HepG2 (cell line): ENCODE results near the gene RCOR3. TPM values are rescaled to one million over a fixed set of nuclear protein-coding genes. Genes with fewer than 3 reads are reported as not detected.

Experiments used
- CEBPB ChIP-seq: IDR thresholded peaks from 2 replicates; pipeline ENCODE4 v1.6.1; 2011; ENCODE audit warnings: low read depth, low read length, improper control_type of control experiment, borderline replicate concordance
- ELF3 ChIP-seq: IDR thresholded peaks from 2 replicates; pipeline ENCODE4 v1.6.1; 2016; ENCODE audit warnings: missing genetic modification reagents, missing compliant biosample characterization
- ETV6 ChIP-seq: sonication (generic); formaldehyde crosslinking; conservative IDR thresholded peaks from 2 replicates; pipeline ENCODE4 v1.4.0; 2020; ENCODE audit warnings: missing genetic modification reagents
- GATA4 ChIP-seq: sonication (generic); IDR thresholded peaks from 2 replicates; pipeline ENCODE4 v1.6.1; 2016; ENCODE audit warnings: antibody characterized with exemption, low read depth, borderline replicate concordance
- ISL2 ChIP-seq: sonication (generic); formaldehyde crosslinking; IDR thresholded peaks from 2 replicates; pipeline ENCODE4 v1.5.0; 2020; ENCODE audit warnings: missing genetic modification reagents
- KDM3A ChIP-seq: IDR thresholded peaks from 2 replicates; pipeline ENCODE4 v1.6.1; 2018; ENCODE audit warnings: low read depth, missing compliant biosample characterization
- MAZ ChIP-seq, 2 experiments: sonication (generic) in 1 of 2; formaldehyde crosslinking in 1 of 2; IDR thresholded peaks; 2 replicates each; pipeline versions ENCODE4 v1.5.0 to v1.6.1; 2012 to 2020; ENCODE audit warnings: low read depth in 2 of 2, mild to moderate bottlenecking in 2 of 2, borderline replicate concordance in 1 of 2, improper control_type of control experiment in 1 of 2, low read length in 1 of 2, missing genetic modification reagents in 1 of 2, moderate library complexity in 1 of 2
- NFYB ChIP-seq: sonication (generic); formaldehyde crosslinking; IDR thresholded peaks from 2 replicates; pipeline ENCODE4 v1.4.0; 2020; ENCODE audit warnings: missing genetic modification reagents
- NKX3-1 ChIP-seq: sonication (generic); formaldehyde crosslinking; IDR thresholded peaks from 2 replicates; pipeline ENCODE4 v1.5.0; 2020; ENCODE audit warnings: missing genetic modification reagents
- SIX1 ChIP-seq: sonication (generic); formaldehyde crosslinking; IDR thresholded peaks from 2 replicates; pipeline ENCODE4 v1.4.0; 2020; ENCODE audit warnings: missing genetic modification reagents, borderline replicate concordance
- SNRNP70 ChIP-seq: fragments of 200-400 bp; formaldehyde crosslinking; IDR thresholded peaks from 2 replicates; pipeline ENCODE4 v1.6.1; 2017; ENCODE audit warnings: mild to moderate bottlenecking, low read depth, low read length, moderate library complexity
- SP2 ChIP-seq: sonication (generic); formaldehyde crosslinking; IDR thresholded peaks from 2 replicates; pipeline ENCODE4 v1.5.1; 2020; ENCODE audit warnings: mild to moderate bottlenecking, missing genetic modification reagents
- ZNF644 ChIP-seq: IDR thresholded peaks from 2 replicates; pipeline ENCODE4 v1.6.1; 2016; ENCODE audit warnings: low read depth
- ZNF678 ChIP-seq: sonication (generic); formaldehyde crosslinking; IDR thresholded peaks from 2 replicates; pipeline ENCODE4 v1.4.0; 2020; ENCODE audit warnings: mild to moderate bottlenecking, missing genetic modification reagents
- ZNF792 ChIP-seq: IDR thresholded peaks from 2 replicates; pipeline ENCODE4 v1.6.1; 2016
- polyA plus RNA-seq, 8 experiments: library from polyadenylated mRNA; depleted of rRNA in 3 of 8; stranded (reverse) in 7 of 8; unstranded in 1 of 8; fragments of >200 nt; fragmentation: Illumina TruSeq in 4 of 8; extraction: Trizol in 4 of 8; gene quantifications; 2 replicates each; pipeline versions ENCODE4 v1.2.1 to v1.2.3, GENCODE V29; 2011 to 2016; ENCODE audit warnings: low read depth in 4 of 8, missing spikeins in 1 of 8, mixed read lengths in 1 of 8; ENCODE audit not compliant: insufficient read depth in 1 of 8
- total RNA-seq, 5 experiments: library from RNA; depleted of rRNA; stranded (reverse); fragments of >200 nt; fragmentation: Illumina TruSeq; extraction: Trizol; gene quantifications; 2 replicates each; pipeline ENCODE4 v1.2.3, GENCODE V29; 2016; ENCODE audit warnings: low read depth in 1 of 5
- TF ChIP-seq, protein P1 (sequence below): sonication (generic); formaldehyde crosslinking; IDR thresholded peaks from 2 replicates; pipeline ENCODE4 v1.4.0; 2020; ENCODE audit warnings: missing genetic modification reagents, borderline replicate concordance
- TF ChIP-seq, protein P2 (sequence below): sonication (generic); formaldehyde crosslinking; IDR thresholded peaks from 2 replicates; pipeline ENCODE4 v1.4.0; 2020; ENCODE audit warnings: mild to moderate bottlenecking, missing genetic modification reagents
- TF ChIP-seq, protein P3 (sequence below): sonication (generic); formaldehyde crosslinking; IDR thresholded peaks from 2 replicates; pipeline ENCODE4 v1.4.0; 2020; ENCODE audit warnings: missing genetic modification reagents

Gene RCOR3
- total and polyA plus RNA-seq, 2 of the 13 experiments (the other 11 are each of a cell fraction or from before 2014, with no cell fraction given): 16.8 to 31.6 TPM

DNA sequence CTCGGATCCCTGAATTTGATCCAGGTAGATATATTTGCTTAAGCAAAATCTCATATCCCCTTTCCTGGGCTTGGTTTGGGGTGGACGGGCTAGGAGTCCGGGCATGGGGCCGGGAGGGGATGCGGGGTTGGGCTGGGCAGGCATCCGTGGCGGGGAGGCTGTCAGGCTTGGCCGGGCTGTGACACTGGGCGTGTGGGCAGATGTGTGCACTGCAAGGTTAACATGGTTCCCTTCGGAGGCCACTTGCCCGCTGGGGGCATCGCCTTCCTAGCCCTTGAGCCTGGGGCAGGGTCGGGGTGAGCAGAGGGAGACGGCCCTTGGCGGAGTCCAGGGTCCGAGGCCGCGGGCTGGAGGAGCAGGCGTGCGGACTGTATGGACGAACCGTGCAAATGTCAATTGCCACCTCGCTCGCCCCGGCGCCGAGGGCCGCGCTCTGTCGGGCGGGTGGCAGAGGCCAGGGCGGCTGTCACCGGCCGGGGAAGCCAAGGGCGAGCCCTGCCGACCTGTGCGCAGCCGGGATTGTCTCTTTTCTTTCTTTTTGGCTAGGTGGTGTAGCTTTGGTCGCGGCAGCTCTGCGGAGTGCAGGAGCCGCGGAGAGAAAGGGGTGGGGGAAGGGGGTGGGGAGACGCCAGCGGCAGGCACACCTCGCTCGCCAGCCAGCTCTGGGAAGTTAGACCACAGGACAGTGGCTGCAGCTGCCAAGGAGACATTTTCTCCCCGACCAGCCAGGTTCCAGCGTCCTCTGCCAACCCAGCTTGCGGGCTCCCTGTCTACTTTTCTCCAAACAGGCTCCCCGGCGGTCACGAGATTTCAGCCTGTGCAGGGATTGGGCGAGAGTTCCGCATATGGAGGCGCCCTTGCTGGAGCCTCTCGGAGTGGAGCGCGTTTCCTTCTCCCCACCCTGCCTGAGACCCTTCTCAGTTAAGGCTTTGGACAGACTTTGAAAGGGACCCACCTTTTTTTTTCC lies 1.3 kb downstream of the RCOR3 start (continued):
- TF ChIP-seq, protein P1, sequence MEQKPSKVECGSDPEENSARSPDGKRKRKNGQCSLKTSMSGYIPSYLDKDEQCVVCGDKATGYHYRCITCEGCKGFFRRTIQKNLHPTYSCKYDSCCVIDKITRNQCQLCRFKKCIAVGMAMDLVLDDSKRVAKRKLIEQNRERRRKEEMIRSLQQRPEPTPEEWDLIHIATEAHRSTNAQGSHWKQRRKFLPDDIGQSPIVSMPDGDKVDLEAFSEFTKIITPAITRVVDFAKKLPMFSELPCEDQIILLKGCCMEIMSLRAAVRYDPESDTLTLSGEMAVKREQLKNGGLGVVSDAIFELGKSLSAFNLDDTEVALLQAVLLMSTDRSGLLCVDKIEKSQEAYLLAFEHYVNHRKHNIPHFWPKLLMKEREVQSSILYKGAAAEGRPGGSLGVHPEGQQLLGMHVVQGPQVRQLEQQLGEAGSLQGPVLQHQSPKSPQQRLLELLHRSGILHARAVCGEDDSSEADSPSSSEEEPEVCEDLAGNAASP: 0 out of 2 replicates have a peak, but pooled peaks have one; percentile 25
- TF ChIP-seq, protein P2, sequence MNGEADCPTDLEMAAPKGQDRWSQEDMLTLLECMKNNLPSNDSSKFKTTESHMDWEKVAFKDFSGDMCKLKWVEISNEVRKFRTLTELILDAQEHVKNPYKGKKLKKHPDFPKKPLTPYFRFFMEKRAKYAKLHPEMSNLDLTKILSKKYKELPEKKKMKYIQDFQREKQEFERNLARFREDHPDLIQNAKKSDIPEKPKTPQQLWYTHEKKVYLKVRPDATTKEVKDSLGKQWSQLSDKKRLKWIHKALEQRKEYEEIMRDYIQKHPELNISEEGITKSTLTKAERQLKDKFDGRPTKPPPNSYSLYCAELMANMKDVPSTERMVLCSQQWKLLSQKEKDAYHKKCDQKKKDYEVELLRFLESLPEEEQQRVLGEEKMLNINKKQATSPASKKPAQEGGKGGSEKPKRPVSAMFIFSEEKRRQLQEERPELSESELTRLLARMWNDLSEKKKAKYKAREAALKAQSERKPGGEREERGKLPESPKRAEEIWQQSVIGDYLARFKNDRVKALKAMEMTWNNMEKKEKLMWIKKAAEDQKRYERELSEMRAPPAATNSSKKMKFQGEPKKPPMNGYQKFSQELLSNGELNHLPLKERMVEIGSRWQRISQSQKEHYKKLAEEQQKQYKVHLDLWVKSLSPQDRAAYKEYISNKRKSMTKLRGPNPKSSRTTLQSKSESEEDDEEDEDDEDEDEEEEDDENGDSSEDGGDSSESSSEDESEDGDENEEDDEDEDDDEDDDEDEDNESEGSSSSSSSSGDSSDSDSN (CRISPR knock-in tag): peak; percentile 80
- no peak for TF ChIP-seq CEBPB
- TF ChIP-seq ZNF792 (CRISPR knock-in tag): peak; percentile 48; the same call in 1 of the 2 replicates
- TF ChIP-seq NFYB: peak; percentile 65
- peak; percentile 45; the same call in 1 of the 2 replicates for TF ChIP-seq SP2 (CRISPR knock-in tag)
- peak; percentile 14; the same call in 1 of the 2 replicates for TF ChIP-seq ELF3
- TF ChIP-seq NKX3-1: 0 out of 2 replicates have a peak, but pooled peaks have one; percentile 30
- TF ChIP-seq MAZ (IDR thresholded peaks at IDR 0.05; ENCODE audit: borderline replicate concordance, low read depth, low read length): no peak
- 0 out of 2 replicates have a peak, but pooled peaks have one; percentile 17 for TF ChIP-seq MAZ (CRISPR knock-in tag; IDR thresholded peaks at IDR 0.05; ENCODE audit: low read depth)
- 0 out of 2 replicates have a peak, but pooled peaks have one; percentile 9 for TF ChIP-seq KDM3A (CRISPR knock-in tag)
- TF ChIP-seq ETV6 (CRISPR knock-in tag): no peak
- 0 out of 2 replicates have a peak, but pooled peaks have one; percentile 16 for TF ChIP-seq ZNF644 (CRISPR knock-in tag)
- TF ChIP-seq SIX1 (CRISPR knock-in tag): no peak
- TF ChIP-seq GATA4: no peak
- TF ChIP-seq ISL2 (CRISPR knock-in tag): 0 out of 2 replicates have a peak, but pooled peaks have one; percentile 17
- TF ChIP-seq, protein P3, sequence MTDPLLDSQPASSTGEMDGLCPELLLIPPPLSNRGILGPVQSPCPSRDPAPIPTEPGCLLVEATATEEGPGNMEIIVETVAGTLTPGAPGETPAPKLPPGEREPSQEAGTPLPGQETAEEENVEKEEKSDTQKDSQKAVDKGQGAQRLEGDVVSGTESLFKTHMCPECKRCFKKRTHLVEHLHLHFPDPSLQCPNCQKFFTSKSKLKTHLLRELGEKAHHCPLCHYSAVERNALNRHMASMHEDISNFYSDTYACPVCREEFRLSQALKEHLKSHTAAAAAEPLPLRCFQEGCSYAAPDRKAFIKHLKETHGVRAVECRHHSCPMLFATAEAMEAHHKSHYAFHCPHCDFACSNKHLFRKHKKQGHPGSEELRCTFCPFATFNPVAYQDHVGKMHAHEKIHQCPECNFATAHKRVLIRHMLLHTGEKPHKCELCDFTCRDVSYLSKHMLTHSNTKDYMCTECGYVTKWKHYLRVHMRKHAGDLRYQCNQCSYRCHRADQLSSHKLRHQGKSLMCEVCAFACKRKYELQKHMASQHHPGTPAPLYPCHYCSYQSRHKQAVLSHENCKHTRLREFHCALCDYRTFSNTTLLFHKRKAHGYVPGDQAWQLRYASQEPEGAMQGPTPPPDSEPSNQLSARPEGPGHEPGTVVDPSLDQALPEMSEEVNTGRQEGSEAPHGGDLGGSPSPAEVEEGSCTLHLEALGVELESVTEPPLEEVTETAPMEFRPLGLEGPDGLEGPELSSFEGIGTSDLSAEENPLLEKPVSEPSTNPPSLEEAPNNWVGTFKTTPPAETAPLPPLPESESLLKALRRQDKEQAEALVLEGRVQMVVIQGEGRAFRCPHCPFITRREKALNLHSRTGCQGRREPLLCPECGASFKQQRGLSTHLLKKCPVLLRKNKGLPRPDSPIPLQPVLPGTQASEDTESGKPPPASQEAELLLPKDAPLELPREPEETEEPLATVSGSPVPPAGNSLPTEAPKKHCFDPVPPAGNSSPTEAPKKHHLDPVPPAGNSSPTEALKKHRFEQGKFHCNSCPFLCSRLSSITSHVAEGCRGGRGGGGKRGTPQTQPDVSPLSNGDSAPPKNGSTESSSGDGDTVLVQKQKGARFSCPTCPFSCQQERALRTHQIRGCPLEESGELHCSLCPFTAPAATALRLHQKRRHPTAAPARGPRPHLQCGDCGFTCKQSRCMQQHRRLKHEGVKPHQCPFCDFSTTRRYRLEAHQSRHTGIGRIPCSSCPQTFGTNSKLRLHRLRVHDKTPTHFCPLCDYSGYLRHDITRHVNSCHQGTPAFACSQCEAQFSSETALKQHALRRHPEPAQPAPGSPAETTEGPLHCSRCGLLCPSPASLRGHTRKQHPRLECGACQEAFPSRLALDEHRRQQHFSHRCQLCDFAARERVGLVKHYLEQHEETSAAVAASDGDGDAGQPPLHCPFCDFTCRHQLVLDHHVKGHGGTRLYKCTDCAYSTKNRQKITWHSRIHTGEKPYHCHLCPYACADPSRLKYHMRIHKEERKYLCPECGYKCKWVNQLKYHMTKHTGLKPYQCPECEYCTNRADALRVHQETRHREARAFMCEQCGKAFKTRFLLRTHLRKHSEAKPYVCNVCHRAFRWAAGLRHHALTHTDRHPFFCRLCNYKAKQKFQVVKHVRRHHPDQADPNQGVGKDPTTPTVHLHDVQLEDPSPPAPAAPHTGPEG (CRISPR knock-in tag): no peak
- no peak for TF ChIP-seq SNRNP70
- TF ChIP-seq ZNF678 (CRISPR knock-in tag): peak; percentile 53; the same call in 1 of the 2 replicates
